ENCODE results near the gene PRRG3.
"Not testable (repeated sequence)": the region's sequence is repeated elsewhere in the genome, so short reads cannot be mapped to it uniquely, and the experiment has no call there.

The PRRG3 gene

DNA sequence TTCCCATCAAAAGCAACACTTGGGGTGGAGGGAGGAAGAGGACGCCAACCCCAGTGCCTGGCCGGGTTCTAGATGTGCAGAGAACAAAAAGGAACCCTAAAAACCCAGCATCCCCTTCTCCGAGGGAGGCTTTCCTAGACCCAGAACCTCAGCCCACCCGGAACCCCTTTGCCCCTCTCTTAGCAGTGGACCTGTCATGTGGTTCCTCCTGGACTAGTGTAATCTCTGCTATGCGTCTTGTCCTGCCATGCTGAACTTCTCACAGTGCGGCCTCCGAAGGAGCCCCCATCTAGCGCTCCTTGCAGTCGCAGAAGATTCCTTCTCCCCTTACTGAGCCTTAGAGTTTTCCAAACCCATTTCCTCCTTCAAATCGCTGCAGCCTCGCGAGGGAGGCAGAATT, 1.1 kb upstream of the PRRG3 start:
- Histone ChIP-seq H3K79me2 (ENCODE audit: insufficient read depth, low read depth) (no peaks in the 10 kb centered on the region), H2AFZ (ENCODE audit: low read depth) (no peak overlapping the region), H3K27ac (no peak overlapping the region), H4K20me1 (ENCODE audit: insufficient read depth) (no peaks in the 10 kb centered on the region), H3K4me2 (no peak overlapping the region), H3K4me1 (ENCODE audit: low read depth, poor library complexity, severe bottlenecking) (no peaks in the 10 kb centered on the region), H3K36me3 (ENCODE audit: insufficient read depth) (no peaks in the 10 kb centered on the region), H3K9ac (no peak overlapping the region), H3K27me3 (ENCODE audit: insufficient read depth, low read depth) (no peaks in the 10 kb centered on the region), H3K4me3 (IDR thresholded peaks at IDR 0.05; ENCODE audit: insufficient read depth, low read depth, low read length) (no peak overlapping the region)
- no peak for TF ChIP-seq CTCF (conservative IDR thresholded peaks at IDR 0.05; ENCODE audit: low read depth, low read length)

DNA sequence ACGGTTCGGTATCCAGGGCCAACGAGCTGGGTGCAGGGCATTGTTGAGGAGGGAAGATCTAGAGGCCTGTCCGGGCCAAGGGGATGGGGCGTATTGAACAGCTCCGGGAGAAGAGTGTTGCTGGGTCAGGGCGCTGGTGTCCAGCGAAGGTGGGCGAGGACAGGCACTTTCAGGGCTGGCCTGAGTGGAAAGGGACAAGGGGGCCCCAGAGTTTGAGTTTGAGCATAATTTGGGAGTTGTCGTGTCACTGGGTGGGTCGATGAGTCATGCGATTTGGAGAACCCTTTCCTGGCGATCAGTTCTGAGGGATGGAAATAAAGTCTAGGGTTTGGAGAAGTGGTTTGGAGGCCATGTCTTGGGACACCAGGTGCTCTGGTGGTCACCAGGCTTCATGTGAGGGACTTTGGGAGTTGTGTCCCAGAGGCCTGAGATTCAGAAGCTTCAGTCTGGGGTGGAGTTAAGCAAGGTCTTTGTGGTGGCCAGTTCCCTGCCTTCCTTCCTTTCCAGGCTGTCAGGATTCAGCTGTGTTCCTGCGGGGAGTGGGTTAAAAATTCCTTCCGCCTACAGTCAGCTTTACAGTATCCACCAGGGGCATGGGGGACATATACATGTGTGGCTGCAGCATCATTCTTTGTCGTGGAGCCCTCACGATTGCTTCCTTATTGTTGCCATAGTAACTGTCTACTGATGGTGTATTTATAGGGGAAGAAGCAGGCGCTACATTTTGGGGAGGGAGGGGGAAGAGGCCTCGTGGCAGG, 504 bp downstream of the PRRG3 start:
- TF ChIP-seq CTCF (conservative IDR thresholded peaks at IDR 0.05; ENCODE audit: low read depth, low read length) = no peak
- Histone ChIP-seq H3K4me1 (ENCODE audit: low read depth, poor library complexity, severe bottlenecking) (no peaks in the 10 kb centered on the region), H3K79me2 (ENCODE audit: insufficient read depth, low read depth) (no peaks in the 10 kb centered on the region), H3K4me2 (no peak overlapping the region), H3K27ac (no peak overlapping the region), H4K20me1 (ENCODE audit: insufficient read depth) (no peaks in the 10 kb centered on the region), H3K27me3 (ENCODE audit: insufficient read depth, low read depth) (no peaks in the 10 kb centered on the region), H2AFZ (ENCODE audit: low read depth) (no peak overlapping the region), H3K9ac (no peak overlapping the region), H3K4me3 (IDR thresholded peaks at IDR 0.05; ENCODE audit: insufficient read depth, low read depth, low read length) (no peak overlapping the region), H3K36me3 (ENCODE audit: insufficient read depth) (no peaks in the 10 kb centered on the region)

DNA sequence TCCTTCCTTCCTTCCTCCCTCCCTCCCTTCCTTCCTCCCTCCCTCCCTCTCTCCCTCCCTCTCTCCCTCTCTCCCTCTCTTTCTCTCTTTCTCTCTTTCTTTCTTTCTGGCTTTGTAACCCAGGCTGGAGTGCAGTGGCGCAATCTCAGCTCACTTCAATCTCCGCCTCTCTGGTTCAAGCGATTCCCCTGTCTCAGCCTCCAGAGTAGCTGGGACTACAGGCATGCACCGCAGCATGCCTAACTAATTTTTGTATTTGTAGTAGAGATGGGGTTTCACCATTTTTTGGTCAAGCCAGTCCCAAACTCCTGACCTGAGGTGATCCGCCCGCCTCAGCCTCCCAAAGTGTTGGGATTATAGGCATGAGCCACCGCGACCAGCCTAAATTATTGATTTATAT, 1.8 kb downstream of the PRRG3 start:
- H3K9ac ChIP-seq; H2AFZ ChIP-seq (ENCODE audit: low read depth); H3K79me2 ChIP-seq (ENCODE audit: insufficient read depth, low read depth); H4K20me1 ChIP-seq (ENCODE audit: insufficient read depth); H3K36me3 ChIP-seq (ENCODE audit: insufficient read depth); H3K4me1 ChIP-seq (ENCODE audit: low read depth, poor library complexity, severe bottlenecking); H3K27ac ChIP-seq; H3K27me3 ChIP-seq (ENCODE audit: insufficient read depth, low read depth); H3K4me3 ChIP-seq (IDR thresholded peaks at IDR 0.05; ENCODE audit: insufficient read depth, low read depth, low read length); H3K4me2 ChIP-seq: not testable (repeated sequence)

GRCh38 chrX:151697522-151697921, 2.3 kb downstream of the PRRG3 start:
- Histone ChIP-seq H4K20me1 (ENCODE audit: insufficient read depth) (no peaks in the 10 kb centered on the region), H3K27me3 (ENCODE audit: insufficient read depth, low read depth) (no peaks in the 10 kb centered on the region), H3K27ac (no peak overlapping the region), H3K4me3 (IDR thresholded peaks at IDR 0.05; ENCODE audit: insufficient read depth, low read depth, low read length) (no peak overlapping the region), H3K4me2 (no peak overlapping the region), H3K4me1 (ENCODE audit: low read depth, poor library complexity, severe bottlenecking) (no peaks in the 10 kb centered on the region), H3K36me3 (ENCODE audit: insufficient read depth) (no peaks in the 10 kb centered on the region), H3K79me2 (ENCODE audit: insufficient read depth, low read depth) (no peaks in the 10 kb centered on the region), H3K9ac (no peak overlapping the region), H2AFZ (ENCODE audit: low read depth) (no peak overlapping the region)
- TF ChIP-seq CTCF (conservative IDR thresholded peaks at IDR 0.05; ENCODE audit: low read depth, low read length) = no peak

DNA sequence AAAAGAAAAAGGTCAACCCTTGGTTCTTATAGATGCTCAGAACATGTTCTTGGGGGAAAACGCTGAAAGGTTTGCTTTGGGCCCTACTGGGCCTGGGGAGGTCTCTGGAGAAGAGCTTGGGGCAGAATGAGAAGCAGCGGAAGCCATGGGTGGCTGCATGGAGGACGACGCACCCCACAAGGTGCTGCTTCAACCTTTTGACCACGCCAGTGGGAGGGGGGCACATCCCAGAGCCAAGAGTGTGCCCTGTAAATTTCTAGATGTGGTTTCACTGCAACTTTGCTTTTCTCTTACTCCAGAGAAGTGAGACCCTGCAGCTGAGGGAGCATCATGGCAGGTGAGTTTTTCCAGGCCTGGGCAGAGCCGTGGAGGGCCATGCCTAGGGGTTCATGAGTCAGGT, 3.2 kb downstream of the PRRG3 start:
- H3K36me3 ChIP-seq (ENCODE audit: insufficient read depth) = no peaks in the 10 kb centered on the region
- H3K27ac ChIP-seq = no peak overlapping the region
- no peak for TF ChIP-seq CTCF (conservative IDR thresholded peaks at IDR 0.05; ENCODE audit: low read depth, low read length)
- H3K27me3 ChIP-seq (ENCODE audit: insufficient read depth, low read depth) = no peaks in the 10 kb centered on the region
- no peaks in the 10 kb centered on the region for H3K79me2 ChIP-seq (ENCODE audit: insufficient read depth, low read depth)
- H2AFZ ChIP-seq (ENCODE audit: low read depth) = no peak overlapping the region
- H3K4me3 ChIP-seq (IDR thresholded peaks at IDR 0.05; ENCODE audit: insufficient read depth, low read depth, low read length) = no peak overlapping the region
- H3K4me2 ChIP-seq = no peak overlapping the region
- no peak overlapping the region for H3K9ac ChIP-seq
- no peaks in the 10 kb centered on the region for H3K4me1 ChIP-seq (ENCODE audit: low read depth, poor library complexity, severe bottlenecking)
- H4K20me1 ChIP-seq (ENCODE audit: insufficient read depth) = no peaks in the 10 kb centered on the region
